SK-N-MC (cell line): ENCODE measurements around the gene SYT6.

Experiments used
- DNase-seq: peaks from one replicate; pipeline ENCODE4 v3.0.0-alpha.2; 2011; ENCODE audit warnings: low read depth, low spot score
- H3K27ac ChIP-seq: fragments of 200-600 bp; sonication (generic); 2 replicates; pipeline ENCODE4 v1.5.1; 2016; ENCODE audit warnings: mixed run types
- H3K36me3 ChIP-seq: fragments of 200-600 bp; sonication (generic); 2 replicates; pipeline ENCODE4 v1.6.1; 2017; ENCODE audit warnings: antibody characterized with exemption, low read length, mixed read lengths; ENCODE audit not compliant: insufficient read depth
- H3K4me3 ChIP-seq: fragments of 200-600 bp; sonication (generic); 2 replicates; pipeline ENCODE4 v1.5.1; 2016
- H3K9ac ChIP-seq: fragments of 200-600 bp; sonication (generic); 2 replicates; pipeline ENCODE4 v1.8.0; 2017; ENCODE audit warnings: mixed run types, mixed read lengths; ENCODE audit not compliant: insufficient read length
- H3K9me3 ChIP-seq: fragments of 200-600 bp; sonication (generic); 2 replicates; pipeline ENCODE4 v1.6.1; 2017; ENCODE audit warnings: low read depth, mild to moderate bottlenecking, antibody characterized with exemption, low read length, moderate library complexity, mixed read lengths
- EZH2 ChIP-seq: fragments of 200-600 bp; sonication (generic); IDR thresholded peaks from one replicate; pipeline ENCODE4 v1.6.1; 2017; ENCODE audit warnings: antibody characterized with exemption
- FOXP2 ChIP-seq: optimal IDR thresholded peaks from 2 replicates; pipeline ENCODE3; 2011; ENCODE audit warnings: mild to moderate bottlenecking, moderate library complexity; ENCODE audit not compliant: insufficient read depth; ENCODE audit errors: extremely low read length, control extremely low read depth
- POLR2AphosphoS5 ChIP-seq: IDR thresholded peaks from 2 replicates; pipeline ENCODE4 v1.6.1; 2012; ENCODE audit warnings: mild to moderate bottlenecking, low read depth, low read length, borderline replicate concordance

Gene SYT6

GRCh38 chr1:114131526-114132220 lies 22.0 kb downstream of the SYT6 start:
- Histone ChIP-seq H3K36me3 (no peaks in the 10 kb centered on the region), H3K9me3 (no peaks in the 10 kb centered on the region), H3K4me3 (no peak overlapping the region), H3K9ac (no peak overlapping the region), H3K27ac (no peak overlapping the region)
- TF ChIP-seq FOXP2 (no peak), EZH2 (no peak), POLR2AphosphoS5 (no peak)
- no peak for DNase-seq

DNA sequence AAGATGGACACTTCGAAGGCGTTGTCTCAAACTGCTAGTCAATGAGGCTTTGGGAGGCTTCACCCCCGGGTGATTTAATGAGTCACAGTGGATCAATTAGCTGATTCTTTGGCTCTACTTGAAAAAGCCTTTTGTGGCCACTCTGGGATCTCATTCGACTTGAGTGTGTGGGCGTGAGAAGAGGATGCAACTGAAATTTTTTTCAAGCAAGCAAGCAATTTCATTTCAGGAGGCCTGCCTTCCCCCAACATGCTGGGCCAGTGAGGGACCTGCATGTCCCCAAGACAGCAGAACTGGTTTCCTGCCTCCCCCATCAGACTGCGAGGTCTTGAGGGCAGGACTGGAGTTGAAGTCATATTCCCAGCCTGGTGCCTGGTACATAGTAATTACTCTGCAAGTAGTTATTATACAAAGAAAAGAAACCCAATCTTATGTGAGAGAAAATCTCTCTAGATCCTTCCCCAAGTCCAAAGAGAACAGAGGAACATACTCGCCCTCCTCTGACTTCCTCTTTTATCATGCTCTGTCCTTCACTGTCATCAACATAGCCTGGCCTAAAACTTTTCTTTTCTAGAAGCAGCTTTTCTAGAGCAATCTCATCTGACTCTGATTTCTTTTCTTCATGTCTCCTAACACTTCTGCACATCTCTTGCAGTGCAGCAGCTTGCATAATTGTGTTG lies 22.7 kb downstream of the SYT6 start:
- Histone ChIP-seq H3K9ac (no peak overlapping the region), H3K9me3 (no peaks in the 10 kb centered on the region), H3K27ac (no peak overlapping the region), H3K36me3 (no peaks in the 10 kb centered on the region), H3K4me3 (no peak overlapping the region)
- TF ChIP-seq FOXP2 (no peak), POLR2AphosphoS5 (no peak), EZH2 (no peak)
- DNase-seq, result no peak

DNA sequence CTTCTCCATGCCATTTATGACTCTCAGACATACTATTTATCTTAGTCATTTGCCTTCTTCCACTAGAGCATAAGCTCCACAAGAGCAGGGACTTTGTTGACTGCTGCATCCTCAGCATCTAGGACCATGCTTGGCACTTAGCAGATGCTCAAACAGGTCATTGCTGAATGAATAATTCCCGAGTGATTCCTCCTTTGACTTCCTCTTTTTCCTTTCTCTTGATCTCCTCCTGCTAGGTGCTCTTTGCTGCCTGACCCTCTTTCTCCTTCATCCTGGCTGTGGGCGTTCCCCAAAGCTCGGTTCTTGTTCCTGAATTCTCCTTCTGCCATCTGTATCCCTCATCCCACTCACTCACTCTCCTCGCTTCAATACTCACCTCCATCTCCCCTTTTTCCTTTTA lies 23.5 kb downstream of the SYT6 start:
- Histone ChIP-seq H3K27ac (no peak overlapping the region), H3K36me3 (no peaks in the 10 kb centered on the region), H3K4me3 (no peak overlapping the region), H3K9ac (no peak overlapping the region), H3K9me3 (no peaks in the 10 kb centered on the region)
- DNase-seq, result no peak
- TF ChIP-seq POLR2AphosphoS5 (no peak), FOXP2 (no peak), EZH2 (no peak)

- DNase-seq, result no peak
- no peaks in the 10 kb centered on the region for H3K36me3 ChIP-seq
- no peak overlapping the region for H3K9ac ChIP-seq
- TF ChIP-seq POLR2AphosphoS5, result no peak
- TF ChIP-seq EZH2, result no peak
- TF ChIP-seq FOXP2, result no peak
- H3K9me3 ChIP-seq, result no peaks in the 10 kb centered on the region
- H3K4me3 ChIP-seq, result no peak overlapping the region
- no peak overlapping the region for H3K27ac ChIP-seq
These were observed 25.4 kb downstream of the SYT6 start for GRCh38 chr1:114128293-114128692.

DNA sequence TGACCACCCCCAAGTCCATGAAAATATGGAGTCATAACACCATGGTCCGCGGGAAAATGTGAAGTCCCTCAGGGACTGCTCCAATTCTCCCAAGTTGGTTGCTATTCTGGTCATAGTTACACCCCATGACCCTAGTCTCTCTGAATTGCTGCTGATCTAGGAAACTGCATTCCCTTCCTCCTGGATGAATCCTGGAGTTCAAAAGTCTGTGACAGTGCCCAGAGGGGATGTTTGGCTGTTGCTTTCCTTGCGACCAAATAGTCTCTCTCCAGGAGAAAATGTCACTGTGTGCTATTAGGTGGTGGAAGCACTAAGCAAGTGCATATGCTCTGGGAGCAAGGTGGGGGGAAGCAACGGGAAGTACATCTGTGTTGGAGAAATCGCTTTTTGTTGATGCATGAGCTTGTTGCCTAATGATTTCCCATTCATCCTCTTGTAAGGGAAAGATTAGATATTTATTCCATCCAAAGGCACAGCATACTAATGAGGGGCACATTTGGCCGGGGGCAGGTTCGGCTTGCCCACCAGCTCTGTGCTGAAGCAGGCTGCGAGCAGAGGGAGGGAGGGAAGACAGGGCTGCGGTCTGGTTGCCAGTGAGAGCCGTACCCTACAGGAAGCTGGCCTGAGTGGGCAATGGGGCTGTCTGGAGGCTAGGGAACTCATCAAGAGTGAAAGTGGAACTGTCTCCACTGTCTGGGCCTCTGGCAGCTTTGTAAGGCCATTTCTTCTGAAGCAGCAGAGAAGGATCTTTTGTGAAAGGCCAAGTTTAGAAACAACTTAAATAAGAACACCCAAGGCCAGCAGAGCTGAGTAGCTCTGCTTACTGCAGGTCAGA lies 27.2 kb downstream of the SYT6 start:
- Histone ChIP-seq H3K27ac (no peak overlapping the region), H3K36me3 (no peaks in the 10 kb centered on the region), H3K9ac (no peak overlapping the region), H3K4me3 (no peak overlapping the region), H3K9me3 (no peaks in the 10 kb centered on the region)
- TF ChIP-seq FOXP2, result no peak
- TF ChIP-seq EZH2, result no peak
- no peak for TF ChIP-seq POLR2AphosphoS5
- no peak for DNase-seq

GRCh38 chr1:114124644-114125043 lies 29.0 kb downstream of the SYT6 start:
- no peaks in the 10 kb centered on the region for H3K9me3 ChIP-seq
- no peaks in the 10 kb centered on the region for H3K36me3 ChIP-seq
- TF ChIP-seq EZH2, result no peak
- TF ChIP-seq FOXP2, result no peak
- TF ChIP-seq POLR2AphosphoS5, result no peak
- no peak overlapping the region for H3K27ac ChIP-seq
- H3K4me3 ChIP-seq, result no peak overlapping the region
- no peak for DNase-seq
- no peak overlapping the region for H3K9ac ChIP-seq

GRCh38 chr1:114122941-114123618 lies 30.6 kb downstream of the SYT6 start:
- H3K9ac ChIP-seq, result no peak overlapping the region
- no peak overlapping the region for H3K4me3 ChIP-seq
- no peaks in the 10 kb centered on the region for H3K9me3 ChIP-seq
- no peaks in the 10 kb centered on the region for H3K36me3 ChIP-seq
- H3K27ac ChIP-seq, result no peak overlapping the region
- DNase-seq, result no peak
- no peak for TF ChIP-seq EZH2
- no peak for TF ChIP-seq POLR2AphosphoS5
- no peak for TF ChIP-seq FOXP2
